CD4-positive, alpha-beta T cell (primary cell): ENCODE measurements around the gene ELSPBP1. TPM values are rescaled to one million over a fixed set of nuclear protein-coding genes. Genes with fewer than 3 reads are reported as not detected.
"Not testable (repeated sequence)": the region's sequence is repeated elsewhere in the genome, so short reads cannot be mapped to it uniquely, and the experiment has no call there.

Experiments used
- ATAC-seq: fragments of 200-7000 bp; cut with Tn5 transposase; one replicate; pipeline ENCODE4 v1.10.0; 2022; ENCODE audit warnings: mild to moderate bottlenecking; ENCODE audit not compliant: poor library complexity
- CTCF ChIA-PET: fragments of 350-600 bp; sonication (Branson Sonifier 250); formaldehyde crosslinking; loops from one replicate; lab custom pipeline; 2021; ENCODE audit warnings: antibody characterized with exemption, inconsistent platforms; lab: Charles Lee
- POLR2A ChIA-PET: fragments of 350-600 bp; sonication (Branson Sonifier 250); formaldehyde crosslinking; loops from one replicate; lab custom pipeline; 2021; ENCODE audit warnings: antibody characterized with exemption, inconsistent platforms; lab: Charles Lee
- DNase-seq, 14 experiments: peaks; one replicate each; pipeline ENCODE4 v3.0.0-alpha.2; 2013 to 2020; ENCODE audit warnings: mixed read lengths in 2 of 14
- H3K27ac ChIP-seq, 2 donors: one replicate each; pipeline versions ENCODE4 v1.5.1 to v1.7.0; 2013; ENCODE audit warnings: low read length in 2 of 2, low read depth in 1 of 2, mild to moderate bottlenecking in 1 of 2
- H3K27me3 ChIP-seq, 2 experiments: 1 replicate in 1 of 2; 2 replicates in 1 of 2; pipeline versions ENCODE4 v1.6.1 to v1.7.0; 2013; ENCODE audit warnings: low read length in 2 of 2, control low read depth in 1 of 2, mild to moderate bottlenecking in 1 of 2, moderate library complexity in 1 of 2; ENCODE audit not compliant: insufficient read depth in 2 of 2, control insufficient read depth in 1 of 2
- H3K36me3 ChIP-seq: one replicate; pipeline ENCODE4 v1.6.1; 2013; ENCODE audit warnings: low read length, control low read depth; ENCODE audit not compliant: insufficient read depth
- H3K4me1 ChIP-seq: one replicate; pipeline ENCODE4 v1.6.1; 2013; ENCODE audit warnings: low read length, control low read depth; ENCODE audit not compliant: insufficient read depth
- H3K4me3 ChIP-seq: one replicate; pipeline ENCODE4 v1.5.1; 2013; ENCODE audit warnings: mild to moderate bottlenecking, low read length, moderate library complexity
- H3K9me3 ChIP-seq, 2 experiments: 1 replicate in 1 of 2; 2 replicates in 1 of 2; pipeline versions ENCODE4 v1.6.1 to v1.7.0; 2013; ENCODE audit warnings: low read length in 2 of 2, mild to moderate bottlenecking in 2 of 2, control low read depth in 1 of 2, moderate library complexity in 1 of 2; ENCODE audit not compliant: control insufficient read depth in 1 of 2, insufficient read depth in 1 of 2
- H3K27ac Mint-ChIP-seq: one replicate; pipeline ENCODE4 v1.8.0; 2020; ENCODE audit warnings: mixed read lengths
- H3K27me3 Mint-ChIP-seq: one replicate; pipeline ENCODE4 v1.8.0; 2021; ENCODE audit warnings: mixed read lengths
- H3K36me3 Mint-ChIP-seq: one replicate; pipeline ENCODE4 v1.8.0; 2021; ENCODE audit warnings: low read depth, mixed read lengths
- H3K4me1 Mint-ChIP-seq: one replicate; pipeline ENCODE4 v1.8.0; 2021; ENCODE audit warnings: low read depth, mixed read lengths
- H3K4me3 Mint-ChIP-seq: one replicate; pipeline ENCODE4 v1.8.0; 2020; ENCODE audit warnings: mild to moderate bottlenecking, mixed read lengths
- H3K9me3 Mint-ChIP-seq: one replicate; pipeline ENCODE4 v1.8.0; 2020; ENCODE audit warnings: mixed read lengths
- CTCF ChIP-seq: fragments of 200-600 bp; IDR thresholded peaks from one replicate; pipeline ENCODE4 v1.8.0; 2022; ENCODE audit warnings: antibody characterized with exemption, mild to moderate bottlenecking
- intact Hi-C, 2 experiments: fragments of 100-400 bp; cut with DNase I in 1 of 2; cut with micrococcal nuclease in 1 of 2; formaldehyde crosslinking; loops; one replicate each; pipeline versions ENCODE4 v1.15.1 to v1.9.0; 2023 to 2025; cut with DNase I, micrococcal nuclease
- polyA plus RNA-seq, 2 donors: library from polyadenylated mRNA; unstranded; fragments of 120-200 nt; gene quantifications; one replicate each; pipeline ENCODE4 v1.2.1, GENCODE V29; 2013
- total RNA-seq, 174 experiments: library from RNA in 2 of 174; stranded (reverse) in 2 of 174; gene quantifications; one replicate each; pipeline ENCODE4 v1.2.3 and lab custom pipeline; 2021 to 2026

ELSPBP1 gene
- total RNA-seq (not detected), total RNA-seq (lab: John Stamatoyannopoulos, UW) (0 to 0.08 (median 0) reads per million in 172 experiments)
- polyA plus RNA-seq (2013, experiment 1 of 2), result not detected
- polyA plus RNA-seq (2013, experiment 2 of 2), result not detected

DNA sequence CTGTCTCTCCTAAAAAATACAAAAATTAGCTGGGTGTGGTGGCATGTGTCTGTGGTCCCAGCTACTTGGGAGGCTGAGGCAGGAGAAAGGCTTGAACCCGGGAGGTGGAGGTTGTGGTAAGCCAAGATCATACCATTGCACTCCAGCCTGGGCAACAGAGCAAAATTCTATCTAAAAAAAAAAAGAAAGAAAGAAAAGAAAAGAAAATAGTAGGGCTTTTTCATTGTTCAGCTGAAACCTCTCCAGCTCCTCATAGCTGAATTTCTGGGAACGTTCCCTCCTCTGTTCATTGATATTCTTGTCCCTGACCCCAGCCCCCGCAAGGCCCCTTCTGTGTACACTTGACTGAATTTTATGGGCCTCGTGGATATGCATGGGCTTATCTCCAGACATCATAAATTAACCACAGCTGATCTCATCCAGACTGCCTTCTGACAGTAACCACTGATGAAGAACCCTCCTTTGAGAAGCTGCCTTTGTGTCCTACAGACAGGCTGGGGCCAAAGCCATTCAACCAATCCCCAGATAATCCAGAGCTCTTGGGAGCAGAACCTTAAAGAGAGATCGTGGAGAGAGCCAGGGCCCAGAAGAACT lies at the start of gene ELSPBP1:
Gene ELSPBP1, plus strand, starts transcription at position 424 of the 594 bp plus-strand sequence. CDS start 14,036 bp downstream, outside the sequence.
- Histone ChIP-seq H3K4me3 (no peak within 1 kb of the TSS), H3K36me3 (no peaks in the 10 kb centered on the region), H3K9me3 (no peaks in the 10 kb centered on the region), H3K4me1 (no peaks in the 10 kb centered on the region), H3K27ac (no peak within 1 kb of the TSS), H3K27me3 (peaks cover 5 to 16% of the 10 kb centered on the region in 2 experiments)
- H3K4me3 Mint-ChIP-seq, result no peak within 1 kb of the TSS
- no peaks in the 10 kb centered on the region for H3K9me3 Mint-ChIP-seq
- no peak for DNase-seq
- no peak within 1 kb of the TSS for H3K27ac Mint-ChIP-seq
- no peak for ATAC-seq
- no peaks in the 10 kb centered on the region for H3K4me1 Mint-ChIP-seq
- POLR2A ChIA-PET, result no interaction called here
- H3K36me3 Mint-ChIP-seq, result no peaks in the 10 kb centered on the region
- TF ChIP-seq CTCF, result no peak
- CTCF ChIA-PET, result no interaction called here
- intact Hi-C loops, result no loop called here
- H3K27me3 Mint-ChIP-seq, result peaks cover 42% of the 10 kb centered on the region

DNA sequence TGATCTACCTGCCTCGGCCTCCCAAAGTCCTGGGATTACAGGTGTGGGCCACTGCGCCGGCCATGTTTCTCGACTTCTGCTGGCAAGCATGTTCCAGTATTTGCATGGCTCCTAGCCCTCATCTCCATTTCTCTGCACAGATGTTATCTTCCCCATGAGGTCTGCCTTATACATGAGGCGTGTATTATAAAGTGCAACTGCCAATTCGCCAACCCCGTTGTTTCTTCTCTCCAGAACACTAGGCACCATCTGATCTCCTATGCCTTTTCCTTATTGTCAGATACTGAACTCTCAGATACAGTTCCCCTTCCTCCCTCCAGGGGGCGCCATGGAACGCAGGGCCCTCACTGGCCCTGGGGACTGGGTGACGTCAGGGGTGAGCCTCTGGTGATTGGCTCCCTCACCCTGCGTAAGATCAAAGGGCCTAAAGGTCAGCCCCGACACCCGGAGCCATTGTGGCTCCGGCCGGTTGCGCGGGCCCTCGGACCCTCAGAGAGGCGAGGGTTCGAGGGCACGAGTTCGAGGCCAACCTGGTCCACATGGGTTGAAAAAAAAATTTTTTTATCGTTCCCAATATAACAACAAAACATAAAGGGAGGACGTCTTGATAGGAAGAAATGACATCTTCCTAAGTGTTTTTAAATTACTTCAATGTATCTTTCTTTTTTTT lies 44.4 kb upstream of the ELSPBP1 start:
- H3K9me3 ChIP-seq, H3K4me1 Mint-ChIP-seq, H3K4me3 ChIP-seq, H3K27ac ChIP-seq, POLR2A ChIA-PET, H3K4me1 ChIP-seq, H3K9me3 Mint-ChIP-seq, intact Hi-C loops, CTCF ChIA-PET, H3K4me3 Mint-ChIP-seq, H3K36me3 ChIP-seq, H3K27ac Mint-ChIP-seq, H3K27me3 ChIP-seq, H3K36me3 Mint-ChIP-seq, H3K27me3 Mint-ChIP-seq, ATAC-seq: not testable (repeated sequence)
- peak in 3 of 14 experiments; percentile 3 to 37 (median 16) for DNase-seq

- H3K4me1 Mint-ChIP-seq, ATAC-seq, H3K4me1 ChIP-seq, H3K9me3 ChIP-seq, H3K27me3 Mint-ChIP-seq, POLR2A ChIA-PET, H3K4me3 Mint-ChIP-seq, H3K9me3 Mint-ChIP-seq, H3K27ac ChIP-seq, CTCF ChIA-PET, H3K36me3 ChIP-seq, H3K27ac Mint-ChIP-seq, H3K36me3 Mint-ChIP-seq, intact Hi-C loops, H3K4me3 ChIP-seq, H3K27me3 ChIP-seq, DNase-seq: not testable (repeated sequence)
- TF ChIP-seq CTCF, result peak; percentile 12
These were observed 42.3 kb upstream of the ELSPBP1 start for GRCh38 chr19:47952132-47952531.

DNA sequence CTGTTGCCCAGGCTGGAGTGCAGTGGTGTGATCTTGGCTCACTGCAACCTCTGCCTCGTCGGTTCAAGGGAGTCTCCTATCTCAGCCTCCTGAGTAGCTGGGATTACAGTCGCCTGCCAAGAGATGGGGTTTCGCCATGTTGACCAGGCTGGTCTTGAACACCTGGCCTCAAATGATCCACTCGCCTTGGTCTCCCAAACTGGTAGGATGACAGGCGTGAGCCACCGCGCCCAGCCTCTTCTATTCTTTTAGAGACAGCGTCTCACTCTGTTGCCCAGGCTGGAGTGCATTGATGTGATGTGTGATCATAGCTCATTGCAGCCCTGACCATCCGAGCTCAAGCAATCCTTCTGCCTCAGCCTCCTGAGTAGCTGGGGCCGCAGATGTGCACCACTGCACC lies 38.5 kb upstream of the ELSPBP1 start:
- H3K27me3 ChIP-seq, POLR2A ChIA-PET, ATAC-seq, H3K4me1 Mint-ChIP-seq, H3K36me3 Mint-ChIP-seq, H3K27ac Mint-ChIP-seq, H3K27ac ChIP-seq, CTCF ChIA-PET, H3K9me3 Mint-ChIP-seq, H3K9me3 ChIP-seq, H3K4me1 ChIP-seq, H3K4me3 Mint-ChIP-seq, intact Hi-C loops, H3K4me3 ChIP-seq, H3K36me3 ChIP-seq: not testable (repeated sequence)
- peaks cover 15% of the 10 kb centered on the region for H3K27me3 Mint-ChIP-seq
- peak in 3 of 14 experiments; percentile 5 to 38 (median 17) for DNase-seq
